ENCODE measurements around the gene SYNJ1.
"Not testable (repeated sequence)": the region's sequence is repeated elsewhere in the genome, so short reads cannot be mapped to it uniquely, and the experiment has no call there.

The SYNJ1 gene

DNA sequence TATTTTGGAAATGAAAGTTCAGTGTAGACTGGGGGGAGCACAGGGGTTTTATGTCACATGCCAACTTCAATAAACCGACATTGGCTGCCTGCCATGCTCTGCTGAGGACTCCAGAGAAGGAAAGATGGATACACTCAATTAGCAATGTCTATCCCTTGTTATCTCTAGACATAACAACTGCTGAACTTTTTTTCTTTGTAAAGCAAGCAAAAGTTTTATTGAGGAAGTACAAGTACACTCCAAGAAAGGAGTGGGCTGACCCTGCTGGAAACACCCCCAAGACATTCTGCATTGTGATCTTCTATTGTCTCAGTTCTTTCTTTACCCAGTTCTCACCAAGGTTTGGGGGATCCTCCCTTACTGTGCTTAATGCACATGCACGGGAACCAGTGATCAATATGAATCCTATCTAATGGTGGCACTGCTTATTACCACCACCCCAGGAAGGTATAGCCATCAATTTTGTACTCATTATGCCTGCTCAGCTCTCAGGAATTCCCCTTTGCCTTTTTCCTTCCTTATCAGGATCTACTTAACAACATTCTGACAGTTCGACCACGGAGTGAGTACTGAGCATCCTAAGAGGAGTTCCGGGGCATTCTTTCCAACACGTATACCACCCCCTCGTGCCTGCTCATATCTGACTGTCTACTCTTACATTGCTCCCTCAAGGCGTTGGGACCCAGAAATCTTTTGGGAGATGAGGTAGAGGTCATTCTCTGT lies 28.7 kb downstream of the SYNJ1 start:
- TF ChIP-seq, protein P1, sequence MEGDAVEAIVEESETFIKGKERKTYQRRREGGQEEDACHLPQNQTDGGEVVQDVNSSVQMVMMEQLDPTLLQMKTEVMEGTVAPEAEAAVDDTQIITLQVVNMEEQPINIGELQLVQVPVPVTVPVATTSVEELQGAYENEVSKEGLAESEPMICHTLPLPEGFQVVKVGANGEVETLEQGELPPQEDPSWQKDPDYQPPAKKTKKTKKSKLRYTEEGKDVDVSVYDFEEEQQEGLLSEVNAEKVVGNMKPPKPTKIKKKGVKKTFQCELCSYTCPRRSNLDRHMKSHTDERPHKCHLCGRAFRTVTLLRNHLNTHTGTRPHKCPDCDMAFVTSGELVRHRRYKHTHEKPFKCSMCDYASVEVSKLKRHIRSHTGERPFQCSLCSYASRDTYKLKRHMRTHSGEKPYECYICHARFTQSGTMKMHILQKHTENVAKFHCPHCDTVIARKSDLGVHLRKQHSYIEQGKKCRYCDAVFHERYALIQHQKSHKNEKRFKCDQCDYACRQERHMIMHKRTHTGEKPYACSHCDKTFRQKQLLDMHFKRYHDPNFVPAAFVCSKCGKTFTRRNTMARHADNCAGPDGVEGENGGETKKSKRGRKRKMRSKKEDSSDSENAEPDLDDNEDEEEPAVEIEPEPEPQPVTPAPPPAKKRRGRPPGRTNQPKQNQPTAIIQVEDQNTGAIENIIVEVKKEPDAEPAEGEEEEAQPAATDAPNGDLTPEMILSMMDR (IDR thresholded peaks at IDR 0.05; ENCODE audit: control insufficient read depth, extremely low read depth, insufficient read depth), result no peak
- no peak overlapping the region for H3K4me3 ChIP-seq (ENCODE audit: low read depth, low read length)
- no peak for DNase-seq (ENCODE audit: low read depth)

DNA sequence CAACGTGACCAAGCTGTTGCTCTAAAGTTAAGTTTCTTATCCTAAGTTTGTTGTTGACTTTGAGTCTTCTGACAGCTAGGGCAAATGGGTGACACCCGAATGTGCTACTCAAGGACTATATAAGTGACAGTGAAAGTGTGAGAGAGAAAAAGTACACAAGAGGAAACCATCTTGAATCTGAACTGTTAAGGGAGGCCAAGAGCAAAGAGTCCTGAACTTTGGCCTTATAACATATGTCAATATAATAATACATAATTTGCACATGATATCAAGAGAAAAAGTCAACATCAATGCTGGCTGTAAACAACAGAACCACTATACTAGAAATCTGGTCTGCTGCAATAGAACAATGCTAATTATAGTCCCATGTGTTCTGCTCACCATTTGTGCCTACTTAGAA lies 29.5 kb downstream of the SYNJ1 start:
- TF ChIP-seq, protein P1 (IDR thresholded peaks at IDR 0.05; ENCODE audit: control insufficient read depth, extremely low read depth, insufficient read depth), result no peak
- no peak overlapping the region for H3K4me3 ChIP-seq (ENCODE audit: low read depth, low read length)

DNA sequence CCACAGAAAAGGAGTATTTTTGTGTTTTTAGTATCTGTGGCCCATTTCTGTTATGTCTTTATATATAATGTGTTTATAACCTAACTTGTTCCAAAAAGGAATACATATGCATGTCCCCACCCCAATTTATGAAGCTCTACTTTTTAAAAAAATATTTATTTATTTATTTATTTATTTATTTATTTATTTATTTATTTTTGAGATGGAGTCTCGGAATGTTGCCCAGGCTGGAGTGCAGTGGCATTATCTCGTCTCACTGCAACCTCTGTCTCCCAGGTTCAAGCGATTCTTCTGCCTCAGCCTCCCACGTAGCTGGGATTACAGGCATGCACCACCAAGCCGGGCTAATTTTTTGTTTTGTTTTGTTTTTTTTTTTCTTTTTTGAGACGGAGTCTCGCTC lies 32.3 kb downstream of the SYNJ1 start:
- H3K4me3 ChIP-seq (ENCODE audit: low read depth, low read length); DNase-seq (ENCODE audit: low read depth): not testable (repeated sequence)

More for the DNA sequence above, 29.5 kb downstream of the SYNJ1 start:
- no peak for DNase-seq (ENCODE audit: low read depth)

DNA sequence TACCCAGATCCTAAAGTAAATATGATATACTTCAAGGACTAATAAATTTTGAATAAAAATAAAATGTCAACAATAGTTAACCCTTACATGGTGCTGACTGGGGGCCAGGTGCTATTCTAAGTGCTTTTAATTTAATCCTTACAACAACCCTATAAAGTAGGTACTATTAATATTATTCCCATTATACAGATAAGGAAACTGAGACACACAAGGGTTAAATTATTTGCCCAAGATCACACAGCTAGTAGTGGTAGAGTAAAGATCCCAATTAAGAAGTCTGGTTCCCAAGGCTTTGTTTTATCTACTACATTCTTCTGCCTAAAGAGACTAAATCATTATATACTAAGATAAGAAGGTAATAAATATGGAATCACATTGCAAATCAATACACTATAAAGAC lies 34.2 kb downstream of the SYNJ1 start:
- no peak overlapping the region for H3K4me3 ChIP-seq (ENCODE audit: low read depth, low read length)
- no peak for DNase-seq (ENCODE audit: low read depth)
- TF ChIP-seq, protein P1 (IDR thresholded peaks at IDR 0.05; ENCODE audit: control insufficient read depth, extremely low read depth, insufficient read depth), result no peak

DNA sequence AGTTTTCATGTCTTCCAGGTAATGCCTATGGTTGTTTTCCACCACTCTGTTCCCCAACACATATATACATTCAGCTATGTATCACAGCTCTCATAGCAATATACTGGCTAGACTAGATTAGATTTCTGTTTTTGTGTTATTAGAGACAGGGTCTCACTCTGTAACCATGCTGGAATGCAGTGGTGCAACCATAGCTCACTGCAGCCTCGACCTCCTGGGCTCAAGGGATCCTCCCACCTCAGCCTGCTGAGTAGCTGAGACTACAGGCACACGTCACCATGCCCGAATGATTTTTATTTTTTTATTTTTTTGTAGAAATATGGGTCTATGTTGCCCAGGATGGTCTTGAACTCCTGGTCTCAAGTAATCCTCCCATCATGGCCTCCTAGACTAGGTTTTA lies 37.7 kb downstream of the SYNJ1 start:
- no peak overlapping the region for H3K4me3 ChIP-seq (ENCODE audit: low read depth, low read length)
- TF ChIP-seq, protein P1 (IDR thresholded peaks at IDR 0.05; ENCODE audit: control insufficient read depth, extremely low read depth, insufficient read depth), result no peak
- no peak for DNase-seq (ENCODE audit: low read depth)

DNA sequence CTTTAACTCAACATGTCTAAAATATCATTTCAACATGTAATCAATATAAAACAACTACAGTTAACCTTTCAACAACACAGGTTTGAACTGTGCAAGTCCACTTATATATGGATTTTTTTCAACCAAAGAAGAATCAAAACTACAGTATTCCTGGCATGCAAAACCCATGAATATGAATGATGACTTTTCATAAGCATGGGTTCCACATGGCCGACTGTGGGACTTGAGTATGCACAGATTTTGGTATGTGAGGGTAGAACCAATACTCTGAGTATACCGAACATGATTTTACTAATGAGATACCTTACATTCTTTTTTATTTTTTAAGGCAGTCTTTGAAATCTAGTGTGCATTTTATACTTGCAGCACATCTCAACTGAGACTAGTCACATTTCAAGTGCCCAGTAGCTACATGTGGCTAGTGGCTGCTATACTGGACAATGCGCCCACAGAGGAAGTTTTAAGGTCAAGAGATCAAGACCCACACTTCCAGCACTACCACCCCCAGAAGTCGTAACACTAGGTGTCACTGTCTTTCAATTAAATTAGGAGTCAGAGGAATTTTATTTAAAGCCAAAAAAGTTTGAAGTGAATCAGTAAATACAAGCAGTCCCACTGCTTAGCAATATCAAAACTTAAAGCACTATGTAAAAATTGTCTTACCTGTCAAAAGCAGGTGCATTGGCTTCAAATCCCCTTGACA lies 40.0 kb downstream of the SYNJ1 start:
- DNase-seq (ENCODE audit: low read depth), result no peak
- TF ChIP-seq, protein P1 (IDR thresholded peaks at IDR 0.05; ENCODE audit: control insufficient read depth, extremely low read depth, insufficient read depth), result peak; percentile 32
- H3K4me3 ChIP-seq (ENCODE audit: low read depth, low read length), result no peak overlapping the region

DNA sequence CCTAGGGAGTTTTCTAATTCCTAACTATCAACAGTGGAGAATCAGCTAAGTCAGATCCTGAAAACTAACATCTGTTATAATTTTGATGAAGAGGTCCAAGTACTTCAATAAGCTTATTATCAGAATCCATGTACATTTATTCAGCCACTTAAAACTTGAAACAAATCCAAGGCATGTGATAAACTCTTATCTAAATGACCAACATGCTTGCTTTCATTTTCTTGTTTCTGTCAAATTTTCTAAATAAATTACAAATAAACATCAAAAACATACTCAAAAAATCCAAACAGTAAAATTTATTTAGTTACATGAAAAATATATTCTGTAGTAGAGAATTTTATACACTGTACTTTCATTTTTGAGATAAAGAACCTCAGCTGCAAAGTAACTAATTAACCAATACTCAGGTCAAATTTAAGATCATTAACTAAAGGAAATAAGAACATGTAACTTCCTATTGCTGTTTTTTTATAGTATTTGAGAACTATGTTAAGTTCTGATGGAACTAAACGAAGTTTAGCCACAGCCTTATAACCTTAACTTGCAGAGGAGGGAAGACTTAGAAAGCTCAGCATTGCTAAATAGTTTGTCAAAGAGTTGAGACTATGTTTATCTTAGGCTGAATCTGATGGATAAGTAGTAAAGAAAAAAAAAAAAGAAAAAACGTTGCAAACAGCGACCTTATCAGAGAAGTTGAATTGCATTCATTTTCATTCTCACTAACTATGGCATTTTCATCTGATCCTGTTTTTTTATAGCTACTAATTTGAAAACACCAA lies 44.9 kb downstream of the SYNJ1 start:
- TF ChIP-seq, protein P1 (IDR thresholded peaks at IDR 0.05; ENCODE audit: control insufficient read depth, extremely low read depth, insufficient read depth), result no peak
- no peak overlapping the region for H3K4me3 ChIP-seq (ENCODE audit: low read depth, low read length)
- DNase-seq (ENCODE audit: low read depth), result no peak

All from LNCaP clone FGC (cell line).